Transverse colon (tissue), 4 donors: ENCODE measurements around the gene SMAD2. TPM values are rescaled to one million over a fixed set of nuclear protein-coding genes. Genes with fewer than 3 reads are reported as not detected.
"Not testable (repeated sequence)": the region's sequence is repeated elsewhere in the genome, so short reads cannot be mapped to it uniquely, and the experiment has no call there.

ENCODE experiments used
- DNase-seq: peaks from one replicate; pipeline ENCODE4 v3.0.0-alpha.2; 2019
- H3K27ac ChIP-seq, 4 donors: fragments of 200-600 bp; sonication (generic); 2 replicates each; pipeline ENCODE4 v1.5.1; 2016 to 2018; ENCODE audit warnings: inconsistent platforms in 4 of 4
- H3K27me3 ChIP-seq: fragments of 200-600 bp; sonication (generic); 2 replicates; pipeline ENCODE4 v1.5.1; 2017; ENCODE audit warnings: inconsistent platforms
- H3K36me3 ChIP-seq, 4 donors: fragments of 200-600 bp; sonication (generic); 2 replicates each; pipeline ENCODE4 v1.5.1; 2017 to 2019; ENCODE audit warnings: inconsistent platforms in 4 of 4
- H3K4me1 ChIP-seq, 4 donors: fragments of 200-600 bp; sonication (generic); 2 replicates each; pipeline ENCODE4 v1.5.1; 2017 to 2020; ENCODE audit warnings: inconsistent platforms in 4 of 4
- H3K4me3 ChIP-seq, 4 donors: fragments of 200-600 bp; sonication (generic); 1 replicate in 1 of 4; 2 replicates in 3 of 4; pipeline versions ENCODE4 v1.5.1 to v1.6.1; 2017 to 2019; ENCODE audit warnings: inconsistent platforms in 4 of 4
- H3K9me3 ChIP-seq, 2 donors: fragments of 200-600 bp; sonication (generic); 2 replicates each; pipeline ENCODE4 v1.5.1; 2017 to 2019; ENCODE audit warnings: inconsistent platforms in 2 of 2
- WGBS, 2 donors: methylation state at CpG; one replicate each; pipeline ENCODE4 v1.1.5; 2018; ENCODE audit warnings: low coverage in 1 of 2; 5-methylcytosine and 5-hydroxymethylcytosine counted together
- in situ Hi-C, 4 donors: fragments of 200-750 bp; cut with MboI; loops; one replicate each; pipeline versions ENCODE4 v1.15.0 to v1.15.1; 2017; ENCODE audit warnings: low sequenced_read_pairs in 3 of 4, low pct_ligation_motif_present in 1 of 4, low pct_unique_long_range_greater_than_20kb in 1 of 4
- intact Hi-C: fragments of 100-400 bp; cut with DNase I; formaldehyde crosslinking; loops from one replicate; pipeline ENCODE4 v1.15.1; 2023; ENCODE audit warnings: low total_unique reads
- small RNA-seq, 4 donors: library from RNA; depleted of rRNA; stranded (forward); fragments of <200 nt; gene quantifications; one replicate each; pipeline ENCODE3, GENCODE V24; 2016
- total RNA-seq, 4 donors: library from RNA; depleted of rRNA; stranded (reverse); fragments of >200 nt; gene quantifications; one replicate each; pipeline ENCODE4 v1.1.0, GENCODE V29; 2016
- TF ChIP-seq, protein P1 (sequence below), 5 experiments: fragments of 200-600 bp in 3 of 5; fragments of 450-650 bp in 2 of 5; sonication (generic) in 3 of 5; IDR thresholded peaks; 1 replicate in 2 of 5; 2 replicates in 3 of 5; pipeline ENCODE4 v1.5.1; 2016 to 2017; ENCODE audit warnings: antibody characterized with exemption in 5 of 5, inconsistent platforms in 3 of 5, mild to moderate bottlenecking in 2 of 5, moderate library complexity in 1 of 5

The SMAD2 gene
- total RNA-seq, 4 donors from 2014 or later: 17.9 to 68.8 (median 43.9) TPM

DNA sequence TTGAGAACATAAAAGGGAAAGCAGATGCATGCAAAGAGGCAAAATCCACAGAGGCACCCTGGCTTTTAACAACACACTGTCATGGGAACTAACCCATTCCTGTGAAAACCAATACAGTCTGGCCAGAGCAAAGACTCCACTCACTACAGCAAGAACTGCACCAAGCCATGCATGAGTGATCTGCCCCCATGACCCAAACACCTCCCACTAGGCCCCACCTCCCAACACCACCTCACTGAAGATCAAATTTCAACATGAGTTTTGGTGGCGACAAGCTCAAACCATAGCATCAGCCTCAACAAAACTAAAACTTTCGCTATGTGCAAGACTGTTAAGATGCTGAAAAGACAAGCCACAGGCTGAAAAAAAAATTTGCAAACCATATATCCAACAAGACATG, 162.8 kb downstream of the SMAD2 start:
- Histone ChIP-seq H3K4me3 (no peak overlapping the region), H3K4me1 (no peaks in the 10 kb centered on the region), H3K27me3 (no peaks in the 10 kb centered on the region), H3K9me3 (no peaks in the 10 kb centered on the region), H3K36me3 (no peaks in the 10 kb centered on the region), H3K27ac (no peak overlapping the region)
- in situ Hi-C loops (loop anchor here in 2 of 4 donors (25.0 kb wide), 1 partner anchor 555 kb away; no protein-coding TSS in a partner anchor), intact Hi-C loops (no loop called here)
- WGBS, 2 donors: 59 to 80% methylated on average over 1 to 2 of the region's 2 CpGs
- TF ChIP-seq, protein P1, sequence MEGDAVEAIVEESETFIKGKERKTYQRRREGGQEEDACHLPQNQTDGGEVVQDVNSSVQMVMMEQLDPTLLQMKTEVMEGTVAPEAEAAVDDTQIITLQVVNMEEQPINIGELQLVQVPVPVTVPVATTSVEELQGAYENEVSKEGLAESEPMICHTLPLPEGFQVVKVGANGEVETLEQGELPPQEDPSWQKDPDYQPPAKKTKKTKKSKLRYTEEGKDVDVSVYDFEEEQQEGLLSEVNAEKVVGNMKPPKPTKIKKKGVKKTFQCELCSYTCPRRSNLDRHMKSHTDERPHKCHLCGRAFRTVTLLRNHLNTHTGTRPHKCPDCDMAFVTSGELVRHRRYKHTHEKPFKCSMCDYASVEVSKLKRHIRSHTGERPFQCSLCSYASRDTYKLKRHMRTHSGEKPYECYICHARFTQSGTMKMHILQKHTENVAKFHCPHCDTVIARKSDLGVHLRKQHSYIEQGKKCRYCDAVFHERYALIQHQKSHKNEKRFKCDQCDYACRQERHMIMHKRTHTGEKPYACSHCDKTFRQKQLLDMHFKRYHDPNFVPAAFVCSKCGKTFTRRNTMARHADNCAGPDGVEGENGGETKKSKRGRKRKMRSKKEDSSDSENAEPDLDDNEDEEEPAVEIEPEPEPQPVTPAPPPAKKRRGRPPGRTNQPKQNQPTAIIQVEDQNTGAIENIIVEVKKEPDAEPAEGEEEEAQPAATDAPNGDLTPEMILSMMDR (IDR thresholded peaks at IDR 0.05): no peak
- no peak for DNase-seq

GRCh38 chr18:47767198-47767597, 163.3 kb downstream of the SMAD2 start:
- H3K27ac ChIP-seq, H3K4me1 ChIP-seq, H3K27me3 ChIP-seq, H3K9me3 ChIP-seq, H3K4me3 ChIP-seq, DNase-seq, H3K36me3 ChIP-seq, intact Hi-C loops: not testable (repeated sequence)
- WGBS, 2 donors: 98% methylated on average over 3 of the region's 3 CpGs; no CpG with 5 or more reads in 1 of the 2 donors
- in situ Hi-C loops: loop anchor here in 2 of 4 donors (25.0 kb wide), 1 partner anchor 555 kb away; no protein-coding TSS in a partner anchor

Small RNA genes within 50 kb of the gene (small RNA-seq; reads per million reads assigned to genes)
- gene AC120349.2 (0 reads per million in 4 donors), gene MTCO2P2 (0 reads per million in 4 donors)
